IMR-90 (cell line): ENCODE measurements around the gene AHNAK. TPM values are rescaled to one million over a fixed set of nuclear protein-coding genes. Genes with fewer than 3 reads are reported as not detected.

Source experiments
- ATAC-seq: fragments of 200-7000 bp; cut with Tn5 transposase; 2 replicates; pipeline ENCODE4 v1.9.1; 2020; ENCODE audit warnings: low read depth, mild to moderate bottlenecking, moderate library complexity
- BruUV-seq: library from RNA; stranded (reverse); fragments of 400-500 nt; replicated peaks from 2 replicates; lab custom pipeline; 2021; lab: Mats Ljungman, UMichigan
- CTCF ChIA-PET: fragments of 300-600 bp; formaldehyde crosslinking; extraction: SDS; loops from one replicate; lab custom pipeline; 2021; ENCODE audit warnings: antibody characterized with exemption; lab: Yijun Ruan, JAX
- POLR2A ChIA-PET: fragments of 300-600 bp; sonication (Branson Sonifier 250); formaldehyde crosslinking; loops from one replicate; lab custom pipeline; 2022; ENCODE audit warnings: antibody characterized with exemption; ENCODE audit not compliant: unreplicated experiment; lab: Charles Lee
- DNase-seq: peaks from one replicate; pipeline ENCODE4 v3.0.0; 2013
- H2AFZ ChIP-seq: replicated peaks from 2 replicates; pipeline ENCODE3; 2013; ENCODE audit warnings: low read length, mild to moderate bottlenecking; ENCODE audit not compliant: poor library complexity
- H2AK5ac ChIP-seq: 2 replicates; pipeline ENCODE4 v1.6.1; 2013; ENCODE audit warnings: low read depth, low read length, inconsistent platforms
- H2AK9ac ChIP-seq: replicated peaks from 2 replicates; pipeline ENCODE3; 2013; ENCODE audit warnings: mild to moderate bottlenecking, low read depth, low read length, moderate library complexity; ENCODE audit not compliant: poor library complexity
- H2BK120ac ChIP-seq: 2 replicates; pipeline ENCODE4 v1.6.1; 2013; ENCODE audit warnings: low read depth, low read length, inconsistent platforms
- H2BK15ac ChIP-seq: 3 replicates; pipeline ENCODE4 v1.6.1; 2013; ENCODE audit warnings: low read depth, low read length, inconsistent platforms
- H2BK20ac ChIP-seq: 2 replicates; pipeline ENCODE4 v1.6.1; 2013; ENCODE audit warnings: low read depth, mild to moderate bottlenecking, inconsistent platforms, low read length, moderate library complexity
- H2BK5ac ChIP-seq: 2 replicates; pipeline ENCODE4 v1.6.1; 2013; ENCODE audit warnings: mild to moderate bottlenecking, low read depth, low read length, inconsistent platforms; ENCODE audit not compliant: poor library complexity, severe bottlenecking
- H3K14ac ChIP-seq: replicated peaks from 2 replicates; pipeline ENCODE4 v1.6.1; 2013; ENCODE audit warnings: low read depth, low read length, inconsistent platforms
- H3K18ac ChIP-seq: 2 replicates; pipeline ENCODE4 v1.6.1; 2013; ENCODE audit warnings: low read depth, low read length, control low read depth
- H3K23ac ChIP-seq: 2 replicates; pipeline ENCODE4 v1.6.1; 2013; ENCODE audit warnings: low read depth, low read length, inconsistent platforms
- H3K27ac ChIP-seq: 2 replicates; pipeline ENCODE4 v1.5.1; 2013; ENCODE audit warnings: mild to moderate bottlenecking, control low read depth, low read length; ENCODE audit not compliant: insufficient read depth
- H3K27me3 ChIP-seq: 2 replicates; pipeline ENCODE4 v1.6.1; 2013; ENCODE audit warnings: low read length; ENCODE audit not compliant: control insufficient read depth, insufficient read depth
- H3K36me3 ChIP-seq: 2 replicates; pipeline ENCODE4 v1.6.1; 2013; ENCODE audit warnings: low read length, mixed read lengths; ENCODE audit not compliant: control insufficient read depth, insufficient read depth
- H3K4ac ChIP-seq: 2 replicates; pipeline ENCODE4 v1.6.1; 2013; ENCODE audit warnings: low read depth, low read length, inconsistent platforms
- H3K4me1 ChIP-seq: 2 replicates; pipeline ENCODE4 v1.6.1; 2013; ENCODE audit warnings: low read length, mixed read lengths; ENCODE audit not compliant: control insufficient read depth, insufficient read depth
- H3K4me2 ChIP-seq: 2 replicates; pipeline ENCODE4 v1.6.1; 2013; ENCODE audit warnings: low read depth, mild to moderate bottlenecking, control low read depth, low read length, moderate library complexity
- H3K4me3 ChIP-seq: 2 replicates; pipeline ENCODE4 v1.5.1; 2013; ENCODE audit warnings: low read depth, mild to moderate bottlenecking, control low read depth, low read length, moderate library complexity; ENCODE audit not compliant: insufficient read depth
- H3K56ac ChIP-seq: 2 replicates; pipeline ENCODE4 v1.6.1; 2013; ENCODE audit warnings: low read length, inconsistent platforms; ENCODE audit not compliant: insufficient read depth; ENCODE audit errors: extremely low read depth
- H3K79me1 ChIP-seq, 2 experiments: 2 replicates each; pipeline ENCODE4 v1.6.1; 2013; ENCODE audit warnings: low read length in 2 of 2, inconsistent platforms in 1 of 2, low read depth in 1 of 2
- H3K9ac ChIP-seq: 2 replicates; pipeline ENCODE4 v1.6.1; 2013; ENCODE audit warnings: low read depth, low read length, control low read depth
- H3K9me1 ChIP-seq: 2 replicates; pipeline ENCODE4 v1.6.1; 2013; ENCODE audit warnings: low read length, inconsistent platforms; ENCODE audit not compliant: insufficient read depth
- H3K9me3 ChIP-seq: 2 replicates; pipeline ENCODE4 v1.6.1; 2013; ENCODE audit warnings: low read length; ENCODE audit not compliant: control insufficient read depth, insufficient read depth
- H4K20me1 ChIP-seq: 2 replicates; pipeline ENCODE4 v1.6.1; 2013; ENCODE audit warnings: low read length, inconsistent platforms; ENCODE audit not compliant: insufficient read depth
- H4K5ac ChIP-seq: 2 replicates; pipeline ENCODE4 v1.6.1; 2013; ENCODE audit warnings: mild to moderate bottlenecking, low read depth, low read length, control low read depth
- H4K8ac ChIP-seq, 2 experiments: 2 replicates each; pipeline ENCODE4 v1.6.1; 2013; ENCODE audit warnings: low read depth in 2 of 2, low read length in 2 of 2, control low read depth in 1 of 2, inconsistent platforms in 1 of 2
- H4K91ac ChIP-seq: 2 replicates; pipeline ENCODE4 v1.6.1; 2013; ENCODE audit warnings: low read depth, low read length, inconsistent platforms; ENCODE audit not compliant: insufficient read depth
- BHLHE40 ChIP-seq: fragments of 150-350 bp; IDR thresholded peaks from 2 replicates; pipeline ENCODE4 v1.6.1; 2016; ENCODE audit warnings: mild to moderate bottlenecking, low read depth, low read length
- CEBPB ChIP-seq: IDR thresholded peaks from 2 replicates; pipeline ENCODE4 v1.6.1; 2012; ENCODE audit warnings: low read depth, low read length, improper control_type of control experiment
- CHD1 ChIP-seq: IDR thresholded peaks from 2 replicates; pipeline ENCODE4 v1.6.1; 2012; ENCODE audit warnings: low read depth, low read length, improper control_type of control experiment
- CTCF ChIP-seq: conservative IDR thresholded peaks from 2 replicates; pipeline ENCODE4 v1.5.1; 2012; ENCODE audit warnings: mild to moderate bottlenecking, low read depth, low read length, improper control_type of control experiment
- ELK1 ChIP-seq: fragments of 150-350 bp; IDR thresholded peaks from 2 replicates; pipeline ENCODE4 v1.6.1; 2016; ENCODE audit warnings: low read depth, mild to moderate bottlenecking, low read length, moderate library complexity, borderline replicate concordance
- FOS ChIP-seq: fragments of 150-350 bp; IDR thresholded peaks from 2 replicates; pipeline ENCODE4 v1.6.1; 2016; ENCODE audit warnings: low read depth, low read length
- MAFK ChIP-seq: IDR thresholded peaks from 2 replicates; pipeline ENCODE4 v1.6.1; 2012; ENCODE audit warnings: low read depth, low read length, improper control_type of control experiment
- MAZ ChIP-seq: IDR thresholded peaks from 2 replicates; pipeline ENCODE4 v1.6.1; 2012; ENCODE audit warnings: low read depth, mild to moderate bottlenecking, low read length, improper control_type of control experiment, moderate library complexity, borderline replicate concordance
- MXI1 ChIP-seq: IDR thresholded peaks from 2 replicates; pipeline ENCODE4 v1.6.1; 2012; ENCODE audit warnings: low read depth, mild to moderate bottlenecking, low read length, moderate library complexity, borderline replicate concordance
- NFE2L2 ChIP-seq: fragments of 150-350 bp; IDR thresholded peaks from 2 replicates; pipeline ENCODE4 v1.6.1; 2016; ENCODE audit warnings: low read depth, mild to moderate bottlenecking, low read length
- POLR2A ChIP-seq: IDR thresholded peaks from 2 replicates; pipeline ENCODE4 v1.6.1; 2012; ENCODE audit warnings: mild to moderate bottlenecking, low read depth, low read length
- RAD21 ChIP-seq: IDR thresholded peaks from 2 replicates; pipeline ENCODE4 v1.6.1; 2012; ENCODE audit warnings: low read length, improper control_type of control experiment
- RCOR1 ChIP-seq: IDR thresholded peaks from 2 replicates; pipeline ENCODE4 v1.6.1; 2012; ENCODE audit warnings: mild to moderate bottlenecking, low read length, improper control_type of control experiment; ENCODE audit not compliant: insufficient replicate concordance
- RFX5 ChIP-seq: IDR thresholded peaks from 2 replicates; pipeline ENCODE4 v1.8.0; 2012; ENCODE audit warnings: low read depth, mild to moderate bottlenecking, low read length, moderate library complexity
- SMC3 ChIP-seq: fragments of 150-350 bp; IDR thresholded peaks from 2 replicates; pipeline ENCODE4 v1.6.1; 2016; ENCODE audit warnings: low read depth, mild to moderate bottlenecking, antibody characterized with exemption, low read length, moderate library complexity
- USF2 ChIP-seq: fragments of 150-350 bp; IDR thresholded peaks from 2 replicates; pipeline ENCODE4 v1.6.1; 2017; ENCODE audit warnings: mild to moderate bottlenecking, antibody characterized with exemption, low read length, low read depth
- WGBS, 2 experiments: methylation state at CpG; one replicate each; pipeline versions ENCODE4 v1.1.5 to v1.1.7; 2013; ENCODE audit warnings: missing lambda C conversion rate in 2 of 2; ENCODE audit not compliant: insufficient read length in 1 of 2; ENCODE audit errors: extremely low coverage in 2 of 2; 5-methylcytosine and 5-hydroxymethylcytosine counted together
- dilution Hi-C: fragments of 300-500 bp; cut with HindIII; formaldehyde crosslinking; loops from one replicate; pipeline ENCODE4 v1.14.3; 2018; ENCODE audit warnings: low sequenced_read_pairs; ENCODE audit not compliant: unreplicated experiment
- in situ Hi-C: fragments of 300-500 bp; cut with MboI; formaldehyde crosslinking; loops from 3 replicates; pipeline ENCODE4 v1.14.3; 2019; ENCODE audit warnings: low sequenced_read_pairs, inconsistent platforms, mixed read lengths
- intact Hi-C: fragments of 100-400 bp; cut with micrococcal nuclease; formaldehyde crosslinking; loops from 2 replicates; pipeline ENCODE4 v1.10.0; 2022
- polyA plus RNA-seq, 3 experiments: library from polyadenylated mRNA; depleted of rRNA; stranded (reverse); fragments of >200 nt; gene quantifications; 2 replicates each; pipeline ENCODE4 v1.2.3, GENCODE V29; 2012; ENCODE audit warnings: low replicate concordance in 1 of 3
- total RNA-seq: library from RNA; depleted of rRNA; stranded (reverse); fragments of >200 nt; gene quantifications from 2 replicates; pipeline ENCODE4 v1.2.3, GENCODE V29; 2012

AHNAK gene
- total and polyA plus RNA-seq, 2 of the 4 experiments (the other 2 are of a cell fraction), result 95.1 to 695 TPM

GRCh38 chr11:62402960-62403730 is 143.5 kb downstream of the AHNAK start:
- intact Hi-C loops (no loop called here), dilution Hi-C loops (no loop called here), in situ Hi-C loops (no loop called here)
- Histone ChIP-seq H2BK20ac (no peak overlapping the region), H3K79me1 (no peaks in the 10 kb centered on the region), H3K56ac (no peak overlapping the region), H3K18ac (no peak overlapping the region), H3K4me2 (no peak overlapping the region), H2BK15ac (no peak overlapping the region), H4K20me1 (no peaks in the 10 kb centered on the region), H3K4me3 (no peak overlapping the region), H4K91ac (no peak overlapping the region), H3K14ac (no peak overlapping the region), H2BK5ac (no peak overlapping the region), H3K9me1 (no peaks in the 10 kb centered on the region), H2AK5ac (no peak overlapping the region), H3K4ac (no peak overlapping the region), H3K23ac (no peak overlapping the region), H3K36me3 (no peaks in the 10 kb centered on the region), H3K27me3 (no peaks in the 10 kb centered on the region), H2AFZ (no peak overlapping the region), H3K27ac (no peak overlapping the region), H2BK120ac (no peak overlapping the region), H3K9me3 (no peaks in the 10 kb centered on the region), H3K9ac (no peak overlapping the region), H4K8ac (no peak overlapping the region), H3K4me1 (peaks cover 17% of the 10 kb centered on the region), H4K5ac (no peak overlapping the region), H2AK9ac (no peak overlapping the region)
- no TSS peak for BruUV-seq
- DNase-seq (no peak), ATAC-seq (no peak)
- WGBS, 2 experiments, result no CpG with 5 or more reads among the region's 12 CpGs
- CTCF ChIA-PET, result interaction anchor here (1.4 kb wide), 1 partner anchor 140 kb away, joined by 3 read pairs; no protein-coding TSS in a partner anchor
- POLR2A ChIA-PET, result no interaction called here
- TF ChIP-seq RAD21 (no peak), RFX5 (no peak), NFE2L2 (no peak), FOS (no peak), MXI1 (no peak), CEBPB (no peak), CTCF (no peak), RCOR1 (no peak), MAZ (no peak), CHD1 (no peak), ELK1 (no peak), MAFK (no peak), USF2 (no peak), POLR2A (no peak), SMC3 (no peak), BHLHE40 (no peak)
